SU-DHL-6 (cell line): ENCODE data around the gene MLEC.

ENCODE experiments used
- CTCF ChIP-seq: fragments of 200-600 bp; sonication (generic); IDR thresholded peaks from one replicate; pipeline ENCODE4 v1.5.1; 2017; ENCODE audit warnings: antibody characterized with exemption, mild to moderate bottlenecking, low read length, moderate library complexity; ENCODE audit not compliant: insufficient read depth, poor library complexity, severe bottlenecking
- EZH2phosphoT487 ChIP-seq: fragments of 200-600 bp; sonication (generic), shearing (Covaris generic); conservative IDR thresholded peaks from 2 replicates; pipeline ENCODE4 v1.6.1; 2018; ENCODE audit warnings: mild to moderate bottlenecking, antibody characterized with exemption, low read length, moderate library complexity, mixed read lengths

- TF ChIP-seq CTCF (peak; percentile 29), EZH2phosphoT487 (no peak)
Measured at GRCh38 chr12:120686690-120687577, at the start of gene MLEC.
